ENCODE data around the gene SATB1.

Gene SATB1

DNA sequence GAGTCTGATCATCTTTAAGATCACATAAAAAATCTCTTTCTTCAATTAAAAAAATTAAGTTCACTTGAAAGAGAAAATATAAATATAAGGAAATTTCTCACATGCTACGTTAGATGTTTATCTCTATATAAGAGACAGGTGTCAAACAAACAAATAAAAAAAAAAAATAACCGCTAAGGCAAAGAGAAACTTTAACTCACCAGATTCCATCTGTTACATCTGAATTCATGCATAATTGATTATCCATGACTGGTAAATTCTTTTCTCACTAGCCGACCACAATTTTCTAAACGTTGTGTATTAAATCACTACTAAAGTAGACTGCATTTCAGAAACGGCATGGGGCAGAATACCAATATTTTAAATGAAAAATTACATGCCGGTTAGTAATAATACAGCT lies 9.6 kb upstream of the SATB1 start (continued):
- TF ChIP-seq ZNF565 (CRISPR knock-in tag; conservative IDR thresholded peaks at IDR 0.05; ENCODE audit: low read depth): no peak

GRCh38 chr3:18432752-18433151 lies 7.6 kb upstream of the SATB1 start:
- no peak for ATAC-seq

GRCh38 chr3:18431266-18431665 lies 6.1 kb upstream of the SATB1 start:
- ATAC-seq: no peak
- TF ChIP-seq ZNF70 (CRISPR knock-in tag; IDR thresholded peaks at IDR 0.05) (no peak), PPARA (CRISPR knock-in tag; IDR thresholded peaks at IDR 0.05; ENCODE audit: borderline replicate concordance) (no peak), CSDC2 (CRISPR knock-in tag; IDR thresholded peaks at IDR 0.05) (no peak), BACH2 (CRISPR knock-in tag; IDR thresholded peaks at IDR 0.05; ENCODE audit: borderline replicate concordance) (no peak), ARNTL (CRISPR knock-in tag; IDR thresholded peaks at IDR 0.05; ENCODE audit: borderline replicate concordance, low read depth) (no peak), TCF4 (CRISPR knock-in tag; IDR thresholded peaks at IDR 0.05; ENCODE audit: borderline replicate concordance) (no peak), RARB (CRISPR knock-in tag; IDR thresholded peaks at IDR 0.05) (no peak)

More at GRCh38 chr3:18432752-18433151, 7.6 kb upstream of the SATB1 start:
- TF ChIP-seq ZNF8 (CRISPR knock-in tag; IDR thresholded peaks at IDR 0.05): no peak
- TF ChIP-seq ARNTL (CRISPR knock-in tag; IDR thresholded peaks at IDR 0.05; ENCODE audit: borderline replicate concordance, low read depth): no peak
- TF ChIP-seq BACH2 (CRISPR knock-in tag; IDR thresholded peaks at IDR 0.05; ENCODE audit: borderline replicate concordance): no peak

DNA sequence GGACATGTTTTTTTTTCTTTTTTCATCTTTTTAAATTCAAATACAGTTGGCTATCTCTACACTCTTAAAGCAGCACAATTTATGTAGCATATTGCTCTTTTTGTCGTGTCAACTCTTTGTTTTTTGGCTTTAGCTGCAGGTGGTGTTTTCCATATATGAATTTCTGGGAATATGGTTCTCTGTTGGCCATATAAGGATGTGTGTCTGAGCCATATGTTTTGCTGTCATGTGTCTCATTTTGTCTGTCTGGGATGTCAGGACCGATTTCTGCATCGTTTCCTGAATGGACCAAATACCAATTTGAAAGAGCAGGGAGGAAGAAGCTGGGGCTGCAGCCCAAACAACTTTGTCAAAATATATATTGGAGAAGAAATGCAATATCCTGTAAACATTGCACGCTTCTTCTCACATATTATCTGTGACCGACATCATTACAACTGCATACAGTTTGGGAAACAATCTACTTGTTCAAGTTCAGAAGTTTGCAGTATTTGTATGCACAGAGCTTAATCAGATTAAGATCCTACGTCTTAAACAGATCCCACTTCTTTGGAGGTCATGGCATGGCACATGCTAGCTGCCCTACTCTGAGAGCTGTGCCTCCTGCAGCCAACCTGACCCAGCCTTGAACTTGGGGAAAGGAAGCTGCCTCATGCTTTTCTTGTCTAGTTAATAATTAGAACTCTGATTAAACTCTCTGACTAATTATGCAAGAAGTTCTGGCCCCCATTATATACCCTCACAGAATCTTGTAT lies 4.0 kb upstream of the SATB1 start:
- no peak for ATAC-seq
- TF ChIP-seq GLIS3 (CRISPR knock-in tag; IDR thresholded peaks at IDR 0.05): no peak
- no peak for TF ChIP-seq CREB5 (CRISPR knock-in tag; IDR thresholded peaks at IDR 0.05; ENCODE audit: low read depth)
- no peak for TF ChIP-seq TCF4 (CRISPR knock-in tag; IDR thresholded peaks at IDR 0.05; ENCODE audit: borderline replicate concordance)
- no peak for TF ChIP-seq ZNF8 (CRISPR knock-in tag; IDR thresholded peaks at IDR 0.05)
- no peak for TF ChIP-seq OSR1 (CRISPR knock-in tag; IDR thresholded peaks at IDR 0.05)
- no peak for TF ChIP-seq ZC3H10 (CRISPR knock-in tag; IDR thresholded peaks at IDR 0.05)
- TF ChIP-seq ESRRG (CRISPR knock-in tag; IDR thresholded peaks at IDR 0.05): no peak
- TF ChIP-seq PPARA (CRISPR knock-in tag; IDR thresholded peaks at IDR 0.05; ENCODE audit: borderline replicate concordance): no peak
- TF ChIP-seq, protein P1, sequence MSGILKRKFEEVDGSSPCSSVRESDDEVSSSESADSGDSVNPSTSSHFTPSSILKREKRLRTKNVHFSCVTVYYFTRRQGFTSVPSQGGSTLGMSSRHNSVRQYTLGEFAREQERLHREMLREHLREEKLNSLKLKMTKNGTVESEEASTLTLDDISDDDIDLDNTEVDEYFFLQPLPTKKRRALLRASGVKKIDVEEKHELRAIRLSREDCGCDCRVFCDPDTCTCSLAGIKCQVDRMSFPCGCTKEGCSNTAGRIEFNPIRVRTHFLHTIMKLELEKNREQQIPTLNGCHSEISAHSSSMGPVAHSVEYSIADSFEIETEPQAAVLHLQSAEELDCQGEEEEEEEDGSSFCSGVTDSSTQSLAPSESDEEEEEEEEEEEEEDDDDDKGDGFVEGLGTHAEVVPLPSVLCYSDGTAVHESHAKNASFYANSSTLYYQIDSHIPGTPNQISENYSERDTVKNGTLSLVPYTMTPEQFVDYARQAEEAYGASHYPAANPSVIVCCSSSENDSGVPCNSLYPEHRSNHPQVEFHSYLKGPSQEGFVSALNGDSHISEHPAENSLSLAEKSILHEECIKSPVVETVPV (CRISPR knock-in tag; IDR thresholded peaks at IDR 0.05): no peak
- no peak for TF ChIP-seq SNAI2 (CRISPR knock-in tag; IDR thresholded peaks at IDR 0.05)
- no peak for TF ChIP-seq BACH2 (CRISPR knock-in tag; IDR thresholded peaks at IDR 0.05; ENCODE audit: borderline replicate concordance)
- TF ChIP-seq ZFP30 (CRISPR knock-in tag; IDR thresholded peaks at IDR 0.05): no peak

DNA sequence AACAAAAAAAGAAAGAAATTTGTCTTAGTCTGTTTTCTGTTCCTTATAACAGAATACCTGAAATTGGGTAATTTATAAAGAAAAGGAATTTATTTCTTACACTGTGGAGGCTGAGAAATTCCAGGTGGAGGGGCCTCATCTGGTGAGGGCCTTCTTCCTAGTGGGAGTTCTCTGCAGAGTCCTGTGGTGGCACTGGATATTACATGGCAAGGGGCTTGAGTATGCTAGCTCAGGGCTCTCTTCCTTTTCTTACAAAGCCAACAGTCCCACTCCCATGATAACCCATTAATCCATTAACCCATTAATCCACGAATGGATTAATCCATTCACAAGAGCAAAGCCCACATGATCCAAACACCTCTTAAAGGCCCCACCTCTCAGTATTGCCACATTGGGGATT lies 2.9 kb upstream of the SATB1 start:
- no peak for ATAC-seq
- TF ChIP-seq TOX (CRISPR knock-in tag; IDR thresholded peaks at IDR 0.05; ENCODE audit: borderline replicate concordance): no peak
- no peak for TF ChIP-seq ZNF565 (CRISPR knock-in tag; conservative IDR thresholded peaks at IDR 0.05; ENCODE audit: low read depth)
- TF ChIP-seq TCF4 (CRISPR knock-in tag; IDR thresholded peaks at IDR 0.05; ENCODE audit: borderline replicate concordance): no peak
- no peak for TF ChIP-seq SNAI2 (CRISPR knock-in tag; IDR thresholded peaks at IDR 0.05)
- TF ChIP-seq RARB (CRISPR knock-in tag; IDR thresholded peaks at IDR 0.05): no peak
- TF ChIP-seq ZNF8 (CRISPR knock-in tag; IDR thresholded peaks at IDR 0.05): no peak
- no peak for TF ChIP-seq OSR1 (CRISPR knock-in tag; IDR thresholded peaks at IDR 0.05)
- no peak for TF ChIP-seq PATZ1 (CRISPR knock-in tag; IDR thresholded peaks at IDR 0.05; ENCODE audit: borderline replicate concordance)
- no peak for TF ChIP-seq ZFP3 (CRISPR knock-in tag; IDR thresholded peaks at IDR 0.05)
